GM12878 (cell line): ENCODE data around the gene POLG. TPM values are rescaled to one million over a fixed set of nuclear protein-coding genes. Genes with fewer than 3 reads are reported as not detected.
A peak's percentile ranks its signal among the peaks of the same experiment; 100 is the strongest.

Experiments used
- BCL3 ChIP-seq: IDR thresholded peaks from 2 replicates; pipeline ENCODE4 v1.6.1; 2011; ENCODE audit warnings: borderline replicate concordance, low read depth, mild to moderate bottlenecking, moderate library complexity, low read length; ENCODE audit not compliant: insufficient read depth, poor library complexity, severe bottlenecking
- BCLAF1 ChIP-seq: fragments of 450-650 bp; IDR thresholded peaks from 2 replicates; pipeline ENCODE4 v1.6.1; 2017; ENCODE audit warnings: antibody characterized with exemption, mild to moderate bottlenecking, moderate library complexity
- EP300 ChIP-seq, 2 experiments: fragments of 150-350 bp in 1 of 2; IDR thresholded peaks; 2 replicates each; pipeline ENCODE4 v1.6.1; 2011 to 2012; ENCODE audit warnings: low read depth in 2 of 2, low read length in 2 of 2, borderline replicate concordance in 1 of 2, improper control_type of control experiment in 1 of 2, inconsistent platforms in 1 of 2; ENCODE audit not compliant: control insufficient read depth in 1 of 2
- EZH2 ChIP-seq: IDR thresholded peaks from 2 replicates; pipeline ENCODE4 v1.6.1; 2012; ENCODE audit warnings: low read depth, mild to moderate bottlenecking, control low read depth, inconsistent platforms, low read length, borderline replicate concordance; ENCODE audit not compliant: control insufficient read depth
- FOXM1 ChIP-seq: IDR thresholded peaks from 2 replicates; pipeline ENCODE4 v1.6.1; 2012; ENCODE audit warnings: low read depth, mild to moderate bottlenecking, inconsistent platforms, low read length, moderate library complexity
- GABPA ChIP-seq: IDR thresholded peaks from 2 replicates; pipeline ENCODE4 v1.6.1; 2014; ENCODE audit warnings: antibody characterized with exemption, low read depth, mild to moderate bottlenecking, inconsistent platforms
- HCFC1 ChIP-seq: fragments of 150-350 bp; IDR thresholded peaks from 2 replicates; pipeline ENCODE4 v1.6.1; 2014; ENCODE audit warnings: low read length
- KAT2A ChIP-seq: conservative IDR thresholded peaks from 2 replicates; pipeline ENCODE4 v1.6.1; 2011; ENCODE audit warnings: low read depth, low read length; ENCODE audit not compliant: control insufficient read depth
- MTA3 ChIP-seq: IDR thresholded peaks from 2 replicates; pipeline ENCODE4 v1.6.1; 2012; ENCODE audit warnings: low read length, inconsistent platforms, borderline replicate concordance
- MYB ChIP-seq: fragments of 150-350 bp; IDR thresholded peaks from 2 replicates; pipeline ENCODE4 v1.6.1; 2014; ENCODE audit warnings: mild to moderate bottlenecking, low read depth, low read length, borderline replicate concordance
- PAX8 ChIP-seq: fragments of 450-650 bp; IDR thresholded peaks from 2 replicates; pipeline ENCODE4 v1.6.1; 2017; ENCODE audit warnings: mild to moderate bottlenecking, moderate library complexity
- REST ChIP-seq: IDR thresholded peaks from 2 replicates; pipeline ENCODE4 v1.6.1; 2012; ENCODE audit warnings: mild to moderate bottlenecking, low read depth, low read length
- SUPT20H ChIP-seq: IDR thresholded peaks from 2 replicates; pipeline ENCODE4 v1.6.1; 2011; ENCODE audit warnings: low read depth, mild to moderate bottlenecking, low read length, moderate library complexity, borderline replicate concordance; ENCODE audit not compliant: control insufficient read depth
- SUZ12 ChIP-seq: fragments of 200-600 bp; sonication (generic); IDR thresholded peaks from one replicate; pipeline ENCODE4 v1.6.1; 2018; ENCODE audit warnings: antibody characterized with exemption, mild to moderate bottlenecking; ENCODE audit not compliant: unreplicated experiment
- USF1 ChIP-seq: IDR thresholded peaks from 2 replicates; pipeline ENCODE4 v1.6.1; 2011; ENCODE audit warnings: borderline replicate concordance, low read depth, mild to moderate bottlenecking, moderate library complexity, mixed read lengths, low read length; ENCODE audit not compliant: insufficient read depth; ENCODE audit errors: extremely low read length
- ZNF207 ChIP-seq: fragments of 450-650 bp; IDR thresholded peaks from 2 replicates; pipeline ENCODE4 v1.6.1; 2014; ENCODE audit warnings: antibody characterized with exemption, mild to moderate bottlenecking, borderline replicate concordance
- polyA plus RNA-seq, 11 experiments: library from polyadenylated mRNA; depleted of rRNA in 4 of 11; unstranded in 6 of 11; stranded (reverse) in 5 of 11; fragments of >200 nt; fragmentation: Nextera tagmentation in 4 of 11; fragmentation: Illumina TruSeq in 1 of 11; extraction: Ambion mirVana in 4 of 11; extraction: Trizol in 1 of 11; gene quantifications; 1 replicate in 1 of 11; 2 replicates in 10 of 11; pipeline versions ENCODE4 v1.2.1 to v1.2.3, GENCODE V29; 2011 to 2016; ENCODE audit warnings: inconsistent platforms in 2 of 11, missing spikeins in 2 of 11, low read depth in 1 of 11
- total RNA-seq, 4 experiments: library from RNA; depleted of rRNA in 3 of 4; stranded (reverse); fragments of >200 nt in 3 of 4; fragmentation: Illumina TruSeq in 1 of 4; extraction: Trizol in 1 of 4; gene quantifications; 2 replicates each; pipeline versions ENCODE4 v1.2.1 to v1.2.3, GENCODE V29; 2013 to 2021
- TF ChIP-seq, protein P1 (sequence below): fragments of 450-650 bp; IDR thresholded peaks from 2 replicates; pipeline ENCODE4 v1.6.1; 2016; ENCODE audit warnings: mild to moderate bottlenecking

POLG gene
- total and polyA plus RNA-seq, 10 of the 15 experiments (the other 5 are each of a cell fraction or from before 2014, with no cell fraction given), result 14.8 to 71.1 (median 33.0) TPM

- TF ChIP-seq REST, result no peak; the same call in 1 of the 2 replicates
- no peak for TF ChIP-seq PAX8
- TF ChIP-seq MYB, result no peak
- peak; percentile 54 to 57; a peak in 3 of 4 replicates for TF ChIP-seq EP300 (IDR thresholded peaks at IDR 0.05; ENCODE audit: borderline replicate concordance in 1 of 2, control insufficient read depth in 1 of 2, low read depth in 2 of 2, low read length in 2 of 2)
- TF ChIP-seq, protein P1, sequence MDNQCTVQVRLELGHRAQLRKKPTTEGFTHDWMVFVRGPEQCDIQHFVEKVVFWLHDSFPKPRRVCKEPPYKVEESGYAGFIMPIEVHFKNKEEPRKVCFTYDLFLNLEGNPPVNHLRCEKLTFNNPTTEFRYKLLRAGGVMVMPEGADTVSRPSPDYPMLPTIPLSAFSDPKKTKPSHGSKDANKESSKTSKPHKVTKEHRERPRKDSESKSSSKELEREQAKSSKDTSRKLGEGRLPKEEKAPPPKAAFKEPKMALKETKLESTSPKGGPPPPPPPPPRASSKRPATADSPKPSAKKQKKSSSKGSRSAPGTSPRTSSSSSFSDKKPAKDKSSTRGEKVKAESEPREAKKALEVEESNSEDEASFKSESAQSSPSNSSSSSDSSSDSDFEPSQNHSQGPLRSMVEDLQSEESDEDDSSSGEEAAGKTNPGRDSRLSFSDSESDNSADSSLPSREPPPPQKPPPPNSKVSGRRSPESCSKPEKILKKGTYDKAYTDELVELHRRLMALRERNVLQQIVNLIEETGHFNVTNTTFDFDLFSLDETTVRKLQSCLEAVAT, result peak; percentile 81
- TF ChIP-seq SUZ12, result no peak
- no peak; the same call in 1 of the 2 replicates for TF ChIP-seq MTA3
- TF ChIP-seq GABPA, result peak; percentile 73; the same call in 1 of the 2 replicates
- peak; percentile 97 for TF ChIP-seq ZNF207
- TF ChIP-seq BCL3, result no peak
- TF ChIP-seq FOXM1, result peak; percentile 87
- peak; percentile 1 for TF ChIP-seq USF1
- peak; percentile 95 for TF ChIP-seq BCLAF1
- no peak for TF ChIP-seq EZH2
- no peak for TF ChIP-seq SUPT20H
- peak; percentile 55; the same call in 1 of the 2 replicates for TF ChIP-seq HCFC1
- no peak for TF ChIP-seq KAT2A
Measured at GRCh38 chr15:89334510-89335297, at the start of gene POLG (continued).
